ENCODE data around the gene SLC6A3. TPM values are rescaled to one million over a fixed set of nuclear protein-coding genes. Genes with fewer than 3 reads are reported as not detected.

Gene SLC6A3
- total RNA-seq, 4 donors from 2014 or later: not detected

- no peaks in the 10 kb centered on the region for H3K36me3 ChIP-seq
- DNase-seq: no peak
- peaks cover 26 to 41% (median 33%) of the 10 kb centered on the region in 3 donors for H3K27me3 ChIP-seq
- no peaks in the 10 kb centered on the region for H3K9me3 ChIP-seq
- TF ChIP-seq CTCF (IDR thresholded peaks at IDR 0.05 in 4 of 5, conservative IDR thresholded peaks at IDR 0.05 in 1 of 5) (no peak), POLR2A (IDR thresholded peaks at IDR 0.05) (no peak)
- H3K4me3 ChIP-seq: no peak overlapping the region
- no peak overlapping the region for H3K27ac ChIP-seq
- in situ Hi-C loops (cut with MboI; ENCODE audit: low sequenced_read_pairs in 4 of 4) (loop anchor here in 1 of 4 donors (25.0 kb wide), 1 partner anchor 245 kb away; no protein-coding TSS in a partner anchor), intact Hi-C loops (cut with DNase I; ENCODE audit: low total_unique reads) (no loop called here)
- ATAC-seq: no peak
- no peaks in the 10 kb centered on the region for H3K4me1 ChIP-seq
These were observed 53.0 kb downstream of the SLC6A3 start for GRCh38 chr5:1392261-1392660.

- intact Hi-C loops (cut with DNase I; ENCODE audit: low total_unique reads): no loop called here
- Histone ChIP-seq H3K4me3 (no peak overlapping the region), H3K4me1 (peaks cover 0 to 1% of the 10 kb centered on the region in 2 donors), H3K27me3 (peaks cover 31 to 47% (median 33%) of the 10 kb centered on the region in 3 donors), H3K27ac (no peak overlapping the region), H3K9me3 (no peaks in the 10 kb centered on the region), H3K36me3 (no peaks in the 10 kb centered on the region)
- DNase-seq (no peak), ATAC-seq (no peak)
- TF ChIP-seq CTCF (IDR thresholded peaks at IDR 0.05 in 4 of 5, conservative IDR thresholded peaks at IDR 0.05 in 1 of 5): no peak
- TF ChIP-seq POLR2A (IDR thresholded peaks at IDR 0.05): no peak
- in situ Hi-C loops (cut with MboI; ENCODE audit: low sequenced_read_pairs in 4 of 4): loop anchor here in 1 of 4 donors (25.0 kb wide), 1 partner anchor 246 kb away; no protein-coding TSS in a partner anchor
These were observed 53.5 kb downstream of the SLC6A3 start for GRCh38 chr5:1391691-1392090.

GRCh38 chr5:1390861-1391600 is 54.2 kb downstream of the SLC6A3 start:
- intact Hi-C loops (cut with DNase I; ENCODE audit: low total_unique reads): no loop called here
- Histone ChIP-seq H3K27ac (no peak overlapping the region), H3K9me3 (no peaks in the 10 kb centered on the region), H3K4me1 (peaks cover 5 to 6% of the 10 kb centered on the region in 2 donors), H3K4me3 (no peak overlapping the region), H3K27me3 (peaks cover 33 to 49% (median 39%) of the 10 kb centered on the region in 3 donors), H3K36me3 (no peaks in the 10 kb centered on the region)
- DNase-seq (no peak), ATAC-seq (no peak)
- in situ Hi-C loops (cut with MboI; ENCODE audit: low sequenced_read_pairs in 4 of 4): loop anchor here in 1 of 4 donors (25.0 kb wide), 1 partner anchor 246 kb away; no protein-coding TSS in a partner anchor
- TF ChIP-seq CTCF (IDR thresholded peaks at IDR 0.05 in 4 of 5, conservative IDR thresholded peaks at IDR 0.05 in 1 of 5) (no peak), POLR2A (IDR thresholded peaks at IDR 0.05) (no peak)

- DNase-seq: no peak
- Histone ChIP-seq H3K4me1 (peaks cover 6 to 9% of the 10 kb centered on the region in 2 donors), H3K27me3 (peaks cover 31 to 56% (median 35%) of the 10 kb centered on the region in 3 donors), H3K27ac (no peak overlapping the region), H3K36me3 (no peaks in the 10 kb centered on the region), H3K9me3 (no peaks in the 10 kb centered on the region), H3K4me3 (no peak overlapping the region)
- no peak for TF ChIP-seq POLR2A (IDR thresholded peaks at IDR 0.05)
- intact Hi-C loops (cut with DNase I; ENCODE audit: low total_unique reads) (no loop called here), in situ Hi-C loops (cut with MboI; ENCODE audit: low sequenced_read_pairs in 4 of 4) (loop anchor here in 1 of 4 donors (25.0 kb wide), 1 partner anchor 247 kb away; no protein-coding TSS in a partner anchor)
- no peak for ATAC-seq
These were observed 54.9 kb downstream of the SLC6A3 start for GRCh38 chr5:1390333-1390732.

- TF ChIP-seq CTCF (IDR thresholded peaks at IDR 0.05 in 4 of 5, conservative IDR thresholded peaks at IDR 0.05 in 1 of 5) (no peak), POLR2A (IDR thresholded peaks at IDR 0.05) (no peak)
- H3K9me3 ChIP-seq: no peaks in the 10 kb centered on the region
- ATAC-seq: no peak
- H3K27ac ChIP-seq: no peak overlapping the region
- H3K4me3 ChIP-seq: no peak overlapping the region
- intact Hi-C loops (cut with DNase I; ENCODE audit: low total_unique reads) (loop anchor here (10.0 kb wide), 1 partner anchor 256 kb away; no protein-coding TSS in a partner anchor), in situ Hi-C loops (cut with MboI; ENCODE audit: low sequenced_read_pairs in 4 of 4) (loop anchor here in 1 of 4 donors (25.0 kb wide), 1 partner anchor 249 kb away; no protein-coding TSS in a partner anchor)
- peaks cover 26 to 52% (median 30%) of the 10 kb centered on the region in 3 donors for H3K27me3 ChIP-seq
- peaks cover 6 to 9% of the 10 kb centered on the region in 2 donors for H3K4me1 ChIP-seq
- no peak for DNase-seq
- no peaks in the 10 kb centered on the region for H3K36me3 ChIP-seq
These were observed 56.8 kb downstream of the SLC6A3 start for GRCh38 chr5:1388383-1388967.
